Stimulated activated CD8-positive, alpha-beta memory T cell treated with anti-CD3 and anti-CD28 coated beads, Interleukin-15, amount 100 ng/mL, for 4 hours (primary cell): ENCODE data around the gene TIRAP.

Source experiments
- DNase-seq, 2 donors: peaks; one replicate each; pipeline ENCODE4 v3.0.0-alpha.2; 2020; ENCODE audit warnings: low read depth in 2 of 2

Gene TIRAP

DNA sequence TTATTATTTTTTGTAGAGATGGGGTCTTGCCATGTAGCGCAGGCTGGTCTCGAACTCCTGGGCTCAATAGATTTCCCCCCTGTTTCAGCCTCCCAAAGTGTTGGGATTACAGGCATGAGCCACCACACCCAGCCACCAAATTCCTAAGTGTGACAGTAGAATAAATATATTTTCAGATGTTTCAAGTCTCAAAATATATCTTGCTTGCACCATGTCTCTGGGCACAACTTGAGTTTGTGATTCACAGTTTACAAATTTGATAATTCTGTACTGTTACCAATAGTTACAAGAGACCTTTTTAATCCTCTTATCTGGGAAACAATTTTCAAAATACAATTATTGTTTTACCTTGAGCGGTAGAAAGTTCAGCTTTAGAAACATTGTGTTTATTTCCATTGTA, 40.1 kb downstream of the TIRAP start:
- no peak for DNase-seq

DNA sequence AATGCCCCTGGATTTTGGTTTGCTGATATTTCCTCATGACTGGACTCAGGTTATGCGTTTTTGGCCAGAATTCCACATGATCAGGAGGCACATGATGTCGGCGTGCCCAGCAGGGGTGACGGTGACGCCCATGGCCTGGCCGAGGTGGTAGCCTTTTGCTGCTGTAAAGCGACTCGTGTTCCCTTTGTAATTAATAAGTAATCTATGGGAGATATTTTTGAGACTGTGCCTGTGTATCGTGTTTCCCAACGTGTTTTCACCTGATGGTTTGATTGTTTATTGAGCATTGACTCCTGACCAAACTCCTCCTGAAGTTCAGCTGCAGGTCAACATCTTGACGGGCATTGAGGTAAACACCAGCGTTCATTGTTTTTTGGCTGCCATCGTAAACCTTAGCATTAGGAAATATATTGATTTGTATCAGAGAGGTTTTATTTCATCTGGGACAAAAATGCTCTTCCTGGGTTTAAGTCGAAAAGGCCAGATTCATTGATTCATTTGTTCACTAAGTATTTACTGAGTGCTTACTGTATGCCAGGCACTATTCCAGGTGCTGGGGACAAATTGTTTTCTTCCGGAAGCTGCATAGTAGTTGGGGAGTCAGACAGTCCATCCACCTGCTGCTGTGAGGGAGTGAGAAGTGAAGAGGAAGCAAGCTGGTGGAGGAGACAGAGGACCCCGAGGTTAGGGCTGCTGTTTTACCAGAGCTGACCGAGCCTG, 44.5 kb downstream of the TIRAP start:
- DNase-seq: no peak

DNA sequence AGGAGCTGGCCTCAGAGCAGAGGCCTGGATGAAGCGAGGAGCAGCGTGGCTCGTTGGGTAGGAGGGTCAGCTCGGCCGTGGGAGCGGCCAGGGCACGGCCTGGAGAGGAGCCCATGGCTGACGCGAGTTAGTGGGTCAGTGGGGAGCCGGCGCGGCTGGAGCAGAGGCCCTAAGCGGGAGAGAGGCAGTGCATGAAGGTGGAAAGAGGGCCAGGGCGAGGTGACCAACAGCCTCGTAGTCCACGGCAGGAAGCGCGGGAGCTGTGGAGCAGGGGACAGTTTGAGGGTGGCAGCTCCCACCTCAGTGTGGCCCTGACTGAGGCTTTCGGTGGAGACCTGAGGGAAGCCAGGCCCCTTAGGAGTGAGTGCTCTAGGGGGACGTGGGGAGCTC, 45.1 kb downstream of the TIRAP start:
- DNase-seq: no peak

DNA sequence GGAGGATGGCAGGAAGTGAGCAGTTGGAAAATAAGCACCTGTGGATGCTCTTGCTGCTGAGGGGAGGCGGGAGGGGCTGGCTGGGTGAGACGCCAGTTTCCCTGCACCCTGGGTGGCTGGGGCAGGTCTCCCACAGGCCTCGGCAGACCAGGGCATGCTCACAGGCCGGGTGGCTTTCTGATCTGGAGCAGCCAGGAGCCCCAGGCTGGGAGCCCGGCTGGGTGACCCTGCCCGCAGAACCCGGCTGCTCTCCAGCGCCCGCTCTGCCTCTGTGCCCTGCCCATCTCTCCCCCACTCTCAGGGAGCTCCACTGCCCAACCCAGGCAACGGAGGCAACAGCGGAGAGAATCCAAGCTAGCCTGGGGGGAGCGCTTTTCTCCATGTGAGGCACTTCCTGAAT, 45.6 kb downstream of the TIRAP start:
- no peak for DNase-seq

DNA sequence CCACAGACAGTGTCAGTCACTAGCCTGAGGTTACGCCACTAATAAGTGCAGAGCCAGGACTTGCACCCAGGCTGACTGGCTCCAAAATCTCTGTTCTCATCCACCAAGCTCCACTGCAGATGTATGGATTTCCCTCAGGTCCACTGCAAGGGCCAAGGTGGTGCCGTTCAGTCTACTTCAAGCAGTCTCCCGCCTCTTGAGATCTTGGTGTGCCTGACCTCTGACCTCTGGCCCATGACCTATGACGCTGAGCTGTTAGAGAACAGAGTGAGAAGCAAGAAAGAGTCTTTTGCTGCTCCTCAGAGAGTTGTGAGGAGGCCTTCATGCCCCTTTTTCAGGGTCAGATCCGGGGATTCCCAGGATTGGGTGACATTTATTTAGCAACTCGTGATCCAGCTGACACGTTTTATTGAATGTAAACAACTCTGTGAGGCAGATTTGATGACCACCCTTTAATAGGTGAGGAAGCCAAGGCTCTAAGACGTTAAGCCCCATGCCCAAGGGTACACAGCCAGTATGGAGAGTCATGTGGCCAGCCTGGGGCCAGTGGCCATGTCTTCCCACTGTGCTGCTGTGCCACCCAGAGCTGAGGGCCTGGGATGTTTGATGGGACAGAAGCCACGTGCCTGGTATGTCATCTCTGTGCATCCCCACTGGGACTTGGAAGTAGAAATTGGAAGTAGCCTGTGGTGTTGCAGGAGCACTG, 46.2 kb downstream of the TIRAP start:
- DNase-seq: no peak

DNA sequence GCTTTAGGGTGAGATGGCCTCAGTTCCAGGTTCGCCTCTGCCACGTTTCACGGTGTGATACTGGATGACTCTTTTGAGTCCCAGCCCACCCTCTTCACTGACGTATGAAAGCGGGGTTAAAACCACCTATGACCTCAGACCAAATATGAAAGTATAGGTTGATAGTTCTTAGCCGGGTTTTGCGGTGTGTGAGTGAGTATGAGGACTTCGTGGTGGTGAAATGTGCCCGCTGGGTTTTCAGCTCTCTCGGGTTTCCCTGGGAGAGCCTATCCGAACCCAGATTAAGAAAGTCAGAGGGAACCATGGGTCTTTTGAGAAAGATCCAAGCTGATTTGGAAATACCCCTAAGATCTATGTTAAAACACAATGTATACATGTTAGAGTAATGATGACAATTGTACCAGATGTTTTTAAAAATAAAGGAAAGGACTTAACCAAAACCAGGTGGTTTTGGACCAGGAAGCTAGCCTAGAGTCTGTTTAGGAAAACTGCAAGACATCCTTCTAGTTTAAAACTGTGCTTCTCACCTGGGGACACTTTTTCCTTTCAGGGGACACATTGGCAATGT, 46.8 kb downstream of the TIRAP start:
- DNase-seq: no peak

DNA sequence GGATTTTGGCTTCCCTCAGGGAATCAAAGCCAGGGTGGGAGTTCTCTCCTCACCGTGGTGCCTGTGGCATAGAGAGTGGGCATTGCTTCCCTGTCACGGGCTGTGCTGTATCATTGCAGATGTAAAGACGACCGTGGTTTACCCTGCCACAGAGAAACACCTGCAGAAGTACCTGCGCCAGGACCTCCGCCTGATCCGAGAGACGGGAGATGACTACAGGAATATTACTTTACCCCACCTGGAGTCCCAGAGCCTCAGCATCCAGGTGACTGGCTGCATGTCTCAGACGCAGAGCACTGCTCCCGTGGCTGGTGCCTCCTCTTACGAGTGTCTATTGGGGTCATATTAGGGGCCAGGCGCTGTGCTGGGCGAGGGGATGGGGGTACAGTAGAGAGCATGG, 48.4 kb downstream of the TIRAP start:
- no peak for DNase-seq

DNA sequence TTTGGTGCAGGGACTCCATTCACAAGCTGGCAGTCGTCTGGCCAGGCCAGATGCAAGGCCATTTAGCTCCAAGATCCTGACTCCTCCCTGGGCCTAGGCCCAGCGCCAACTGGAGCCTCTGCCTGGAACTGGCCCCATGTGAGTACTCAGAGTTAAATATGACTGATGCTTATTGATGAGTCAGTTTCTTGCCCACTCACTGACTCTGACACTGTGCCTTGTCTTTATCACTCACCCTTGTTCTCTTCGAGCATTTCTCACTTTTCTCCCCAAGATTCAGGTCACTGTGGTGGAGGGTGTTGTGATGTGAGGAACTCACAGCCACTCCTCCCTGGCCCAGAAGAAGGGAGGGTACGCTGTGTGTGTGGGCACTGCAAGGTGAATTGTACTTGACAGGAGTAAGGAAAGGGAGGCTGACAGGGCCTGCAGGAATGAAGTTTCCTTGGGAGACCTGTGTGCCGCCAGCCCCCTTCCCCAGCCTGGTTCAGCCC, 49.4 kb downstream of the TIRAP start:
- DNase-seq: peak in 1 of 2 donors; percentile 26

DNA sequence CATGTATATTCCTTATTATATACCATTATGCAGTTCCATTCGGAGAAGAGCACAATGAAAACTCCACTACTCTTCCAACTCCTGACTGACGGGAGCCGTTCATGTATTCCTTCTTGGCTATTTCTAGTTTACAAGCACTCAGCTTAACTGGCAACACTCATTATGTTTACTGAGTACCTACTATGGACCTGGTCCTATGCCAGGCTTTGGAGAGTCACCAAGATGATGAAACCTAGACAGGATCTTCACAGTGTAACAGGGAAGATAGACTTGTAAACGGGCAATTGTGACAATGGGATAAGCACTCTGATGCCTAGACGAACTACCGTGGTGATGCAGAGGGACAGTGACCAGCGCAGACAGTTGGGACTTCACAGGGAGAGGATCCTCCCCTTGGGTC, 50.2 kb downstream of the TIRAP start:
- no peak for DNase-seq

DNA sequence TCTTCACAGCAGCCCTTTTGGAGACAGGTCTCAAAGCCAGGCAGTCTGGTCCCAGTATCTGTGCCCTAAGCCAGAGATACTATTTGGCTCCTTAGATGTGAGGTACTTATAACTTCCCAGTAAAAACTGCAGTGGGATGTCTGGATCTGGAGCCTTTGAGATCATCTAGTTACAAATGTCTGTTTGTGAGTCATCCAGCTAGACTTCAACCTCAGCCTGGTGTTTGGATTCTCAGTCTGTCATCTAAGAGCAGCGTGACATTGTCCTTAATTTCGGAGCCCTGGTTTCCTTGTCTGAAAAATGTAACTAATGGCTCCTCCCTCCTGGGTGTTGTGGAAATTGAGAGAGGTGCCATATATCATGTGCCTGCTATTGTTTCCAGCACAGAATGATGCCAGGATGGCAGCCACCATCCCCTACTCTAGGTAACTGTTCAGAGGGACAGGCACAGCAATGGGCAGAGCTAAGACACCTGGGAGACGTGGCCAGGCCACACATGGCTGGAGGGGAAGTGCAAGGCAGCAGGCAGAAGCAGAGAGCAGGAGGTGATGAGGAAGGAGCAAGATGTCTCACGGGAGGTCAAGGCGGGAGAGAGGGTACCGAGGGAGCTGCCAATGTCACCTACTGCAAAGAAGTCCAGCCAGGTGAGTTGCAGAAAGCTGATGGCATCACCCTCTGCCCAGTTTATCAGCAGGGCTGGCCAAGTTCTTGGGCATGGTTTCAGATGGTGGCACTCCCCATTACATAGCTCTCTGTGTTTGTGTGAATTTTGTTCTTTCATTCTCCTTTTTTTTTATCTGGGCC, 52.0 kb downstream of the TIRAP start:
- DNase-seq: no peak

DNA sequence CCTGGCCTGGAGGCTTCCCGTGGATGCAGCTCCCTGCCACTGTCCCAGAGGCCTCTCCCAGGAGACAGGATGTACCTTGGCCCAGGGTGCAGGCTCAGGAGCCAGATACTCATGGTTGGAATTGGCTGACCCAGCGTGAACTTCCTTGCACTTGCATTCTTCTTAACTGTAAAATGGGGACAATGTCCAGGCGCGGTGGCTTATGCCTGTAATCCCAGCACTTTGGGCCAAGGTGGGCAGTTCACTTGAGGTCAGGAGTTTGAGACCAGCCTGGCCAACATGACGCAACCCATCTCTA, 52.5 kb downstream of the TIRAP start:
- no peak for DNase-seq

DNA sequence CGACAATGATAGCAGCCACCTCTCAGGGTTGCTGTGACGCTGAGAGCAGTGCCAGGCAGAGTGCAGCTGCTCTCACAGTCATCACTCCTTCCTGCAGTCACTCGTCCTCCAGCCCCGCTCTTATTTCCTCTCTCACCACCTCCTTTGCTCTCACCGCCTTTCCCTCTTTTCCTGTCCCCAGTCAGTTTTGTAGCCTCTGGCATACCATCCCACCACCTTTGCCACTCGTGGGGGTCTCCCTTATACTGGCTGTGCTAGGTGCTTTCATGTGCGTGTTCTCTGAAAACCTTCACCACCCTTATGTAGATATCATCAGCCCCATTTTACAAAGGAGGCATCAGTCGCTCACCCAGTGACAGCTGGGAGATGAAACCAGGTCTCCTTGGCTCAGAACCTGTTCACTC, 53.2 kb downstream of the TIRAP start:
- no peak for DNase-seq

DNA sequence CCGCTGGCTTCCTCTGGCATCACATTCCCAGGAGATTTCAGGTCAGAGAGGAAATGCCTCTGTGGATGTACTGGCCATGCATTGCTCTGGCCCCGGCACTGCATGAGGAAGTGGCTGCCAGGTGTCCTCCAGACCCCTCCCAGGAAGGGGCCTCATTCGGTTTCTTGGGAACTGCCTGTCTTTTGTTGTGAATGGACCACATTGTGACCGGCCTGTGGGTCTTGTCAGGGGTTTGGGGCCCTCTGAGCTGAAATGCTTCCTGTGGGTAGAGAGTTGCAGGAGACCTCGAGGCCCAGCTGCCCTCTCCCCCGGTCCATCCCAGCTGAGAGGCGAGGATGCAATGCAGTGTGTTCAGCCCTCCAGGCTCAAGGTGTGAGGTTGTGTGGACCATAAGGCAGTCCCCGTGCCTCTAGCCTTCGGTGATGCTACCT, 53.8 kb downstream of the TIRAP start:
- DNase-seq: no peak

DNA sequence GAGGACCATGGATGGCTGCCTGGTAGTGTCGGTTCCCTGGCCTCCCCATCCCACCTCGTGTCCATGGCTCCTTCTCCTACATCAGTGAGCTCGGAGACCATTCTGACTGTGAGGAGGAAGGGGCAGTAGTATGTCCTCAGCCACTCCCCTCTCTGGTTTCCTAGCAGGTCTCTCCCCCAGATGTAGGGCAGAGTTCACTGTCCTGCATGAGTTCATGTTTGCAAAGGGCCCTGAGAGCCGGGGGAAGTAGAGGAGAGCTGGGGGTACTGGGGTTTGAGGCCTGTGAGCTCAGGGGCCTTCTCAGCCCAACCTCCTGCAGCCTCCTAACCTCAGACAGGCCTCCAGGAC, 54.2 kb downstream of the TIRAP start:
- no peak for DNase-seq

DNA sequence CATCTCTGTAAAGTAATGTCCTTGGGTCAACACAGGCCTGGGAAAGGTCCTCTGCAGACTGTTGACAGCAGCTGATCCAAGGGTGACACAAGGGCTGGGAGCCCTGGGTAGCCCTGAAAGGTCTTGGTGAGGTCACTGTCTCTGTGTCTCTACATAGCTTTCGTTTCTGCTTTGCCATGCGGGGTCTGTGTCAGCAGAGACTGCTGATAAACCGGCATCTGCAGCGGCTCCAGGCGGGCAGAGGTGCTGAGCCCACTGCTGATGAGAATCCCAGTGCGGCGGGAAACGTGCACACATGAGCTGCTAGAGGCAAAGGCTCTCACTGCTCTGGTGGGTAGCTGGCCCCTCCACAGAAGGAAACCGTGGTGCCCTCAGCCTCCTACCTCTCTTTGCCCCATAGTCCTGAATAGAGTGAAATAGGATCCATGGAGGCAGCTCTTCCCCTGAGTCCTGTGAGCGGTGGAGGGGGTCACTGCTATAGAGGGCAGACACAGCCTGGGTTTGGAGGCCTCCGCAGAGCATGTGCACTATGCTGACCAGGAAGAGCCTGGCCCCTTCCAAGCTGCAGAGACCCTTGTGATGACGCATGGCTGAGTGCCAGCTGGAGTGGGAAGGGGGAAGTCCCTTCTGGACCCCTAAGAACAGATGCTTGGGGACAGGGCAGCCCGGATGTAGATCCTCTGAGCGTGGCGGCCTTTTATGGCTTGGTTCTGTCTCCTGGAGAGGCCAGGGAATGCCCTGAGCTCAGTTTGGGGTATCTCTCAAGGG, 54.8 kb downstream of the TIRAP start:
- no peak for DNase-seq

DNA sequence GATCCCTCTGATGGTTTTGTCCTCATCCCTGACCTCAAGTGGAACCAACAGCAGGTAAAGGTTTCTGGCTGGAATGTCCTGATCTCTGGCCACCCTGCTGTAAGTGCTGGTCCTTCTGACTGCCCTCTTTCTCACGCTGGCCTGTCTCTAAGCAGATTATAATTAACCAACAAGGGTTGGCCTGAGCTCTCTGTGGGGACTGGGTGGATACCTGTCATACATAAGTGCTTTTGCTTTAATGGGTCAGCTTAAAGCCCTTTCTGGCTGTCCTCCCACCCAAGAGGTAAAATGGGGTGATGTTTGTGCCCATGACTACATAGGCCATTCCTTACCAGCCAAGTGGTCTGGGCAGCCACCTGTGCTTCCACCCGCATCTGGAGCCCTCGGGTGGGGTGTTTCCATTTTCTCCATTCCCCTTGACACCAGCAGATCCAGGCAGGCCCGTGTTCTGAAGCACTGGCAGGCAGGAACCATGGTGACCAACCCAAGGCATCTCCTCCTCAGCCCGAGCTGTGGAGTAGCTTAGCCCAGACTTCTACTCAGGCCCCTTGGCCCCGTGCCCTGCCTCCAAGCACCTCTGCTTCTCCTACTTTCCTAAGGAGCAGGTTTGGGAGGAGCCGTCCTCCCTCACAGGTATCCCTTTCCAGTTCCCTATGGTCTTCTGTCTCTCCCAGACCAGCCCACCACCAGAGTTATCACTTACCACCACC, 55.6 kb downstream of the TIRAP start:
- DNase-seq: no peak

DNA sequence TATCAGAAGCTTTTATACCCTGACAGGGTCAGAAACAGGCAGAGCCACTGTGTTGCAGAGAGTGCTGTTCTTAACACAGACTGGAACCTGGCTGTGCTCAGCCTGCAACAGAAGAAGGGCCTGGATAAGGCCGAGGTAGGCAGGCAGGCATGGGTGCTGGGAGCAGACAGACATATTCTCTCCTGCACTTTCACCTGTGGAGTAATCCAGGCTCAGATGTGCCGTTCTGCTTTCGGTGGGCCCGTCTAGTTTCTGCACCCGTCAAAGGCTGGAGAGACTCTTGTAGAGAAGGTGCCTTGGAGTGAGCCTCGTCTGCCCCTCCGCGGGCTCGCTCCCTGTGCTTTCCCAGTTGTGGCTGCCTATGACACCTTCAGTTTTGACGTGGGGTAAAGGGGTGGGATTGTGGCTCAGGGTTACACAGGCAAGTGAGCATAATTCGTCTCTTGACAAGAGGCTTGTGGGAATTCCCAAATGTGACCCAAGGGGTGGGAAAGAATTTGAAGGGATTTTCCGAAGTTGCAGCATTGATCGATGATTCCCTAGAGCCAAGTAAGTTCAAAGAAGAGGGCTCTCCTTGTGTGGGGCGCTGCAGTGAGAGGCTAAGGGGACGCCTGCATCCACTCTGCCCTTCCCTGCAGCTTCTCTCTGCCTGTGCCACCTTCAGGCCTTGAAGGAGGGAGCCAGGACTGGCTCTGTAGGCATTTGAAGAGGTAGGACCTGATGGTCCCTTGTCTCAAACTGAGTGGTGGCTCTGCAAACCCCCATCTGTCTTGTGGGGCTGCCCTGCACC, 56.4 kb downstream of the TIRAP start:
- no peak for DNase-seq

DNA sequence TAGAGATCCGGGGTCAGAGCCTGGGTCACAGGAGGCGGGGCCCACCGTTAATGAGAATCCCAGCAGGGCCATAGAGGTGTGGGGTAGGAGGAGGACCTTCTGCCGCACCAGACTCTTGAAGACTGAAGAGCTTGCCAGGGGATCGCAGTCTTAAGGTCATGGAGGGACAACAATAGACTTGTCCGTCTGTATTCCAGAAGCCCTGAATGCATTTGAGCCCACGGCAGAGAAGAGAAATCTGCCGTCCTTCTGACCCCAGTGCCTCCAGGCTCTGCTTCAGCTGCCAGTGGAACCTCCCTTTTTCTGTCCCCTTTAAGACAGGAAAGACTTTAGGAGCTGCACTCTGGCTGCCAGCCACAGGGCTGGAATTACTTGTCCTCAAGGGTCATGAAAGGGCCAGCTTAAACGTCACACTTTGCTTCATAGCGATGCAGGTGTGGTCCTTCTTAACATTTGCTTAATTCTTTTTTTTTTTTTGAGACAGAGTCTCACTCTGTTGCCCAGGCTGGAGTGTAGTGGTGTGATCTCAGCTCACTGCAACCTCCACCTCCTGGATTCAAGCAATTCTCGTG, 57.1 kb downstream of the TIRAP start:
- DNase-seq: no peak

DNA sequence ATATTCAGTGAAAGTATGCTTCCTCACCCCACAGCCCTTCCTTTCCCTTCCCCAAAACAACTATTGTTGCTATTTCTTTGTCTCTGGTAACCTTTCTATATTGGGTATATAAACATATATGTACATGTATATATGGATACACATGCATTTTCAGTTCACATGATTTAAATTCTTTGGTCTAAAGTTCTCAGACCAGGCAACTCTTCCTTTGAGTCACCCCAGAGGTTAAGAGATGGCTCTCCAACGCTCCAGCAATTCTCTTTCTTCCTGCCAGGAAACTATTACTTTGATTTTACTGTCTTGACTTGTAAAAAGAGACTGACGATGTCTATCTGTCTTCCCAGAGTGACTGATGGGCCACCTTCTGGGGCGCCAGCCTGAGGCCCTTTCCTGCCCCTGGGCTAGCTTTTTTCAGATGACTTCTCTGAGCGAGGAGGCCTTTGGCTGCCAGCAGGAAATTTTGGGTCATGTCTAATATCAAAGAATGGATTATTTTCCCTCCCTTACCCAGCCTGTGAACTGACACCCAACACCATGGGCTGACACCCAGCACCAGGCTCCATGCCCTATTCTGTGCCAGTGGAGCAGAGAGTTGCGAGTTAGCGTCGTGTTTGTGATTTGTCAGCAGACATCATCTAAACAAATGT, 58.2 kb downstream of the TIRAP start:
- no peak for DNase-seq

DNA sequence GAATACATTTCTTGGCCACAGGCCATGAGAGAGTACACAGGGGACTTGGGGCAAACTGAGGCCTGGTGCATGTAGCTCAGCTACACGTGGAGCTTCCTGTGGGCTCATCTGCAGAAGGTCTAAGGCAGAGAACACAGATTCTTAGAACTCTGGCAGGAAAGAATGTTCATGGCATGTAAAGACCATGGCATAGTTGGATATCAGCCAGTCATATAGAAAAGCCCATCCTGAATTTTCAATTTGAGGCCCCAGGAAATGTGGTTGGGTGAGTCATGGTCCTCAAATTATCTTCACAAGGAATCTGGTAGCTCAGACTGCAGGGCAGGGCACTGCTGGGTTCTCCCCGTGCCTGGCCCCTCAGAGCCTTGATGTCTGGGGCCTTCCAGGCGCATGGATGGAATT, 58.9 kb downstream of the TIRAP start:
- no peak for DNase-seq
